Left renal cortex interstitium (tissue), 4 donors: ENCODE data around the gene STAB1. TPM values are rescaled to one million over a fixed set of nuclear protein-coding genes. Genes with fewer than 3 reads are reported as not detected.

Source experiments
- DNase-seq, 4 donors: peaks; one replicate each; pipeline ENCODE4 v3.0.0-alpha.2; 2013; ENCODE audit warnings: low read depth in 4 of 4, low spot score in 2 of 4, missing footprints in 1 of 4
- polyA plus RNA-seq, 4 donors: library from polyadenylated mRNA; unstranded; fragments of 120-200 nt; gene quantifications; one replicate each; pipeline ENCODE4 v1.2.1, GENCODE V29; 2013; ENCODE audit not compliant: insufficient read length in 4 of 4

STAB1 gene
- polyA plus RNA-seq, 4 donors = 31.2 to 44.5 (median 36.5) TPM

GRCh38 chr3:52484680-52485461, 10.3 kb upstream of the STAB1 start:
- no peak for DNase-seq

GRCh38 chr3:52487050-52487787, 7.9 kb upstream of the STAB1 start:
- no peak for DNase-seq

DNA sequence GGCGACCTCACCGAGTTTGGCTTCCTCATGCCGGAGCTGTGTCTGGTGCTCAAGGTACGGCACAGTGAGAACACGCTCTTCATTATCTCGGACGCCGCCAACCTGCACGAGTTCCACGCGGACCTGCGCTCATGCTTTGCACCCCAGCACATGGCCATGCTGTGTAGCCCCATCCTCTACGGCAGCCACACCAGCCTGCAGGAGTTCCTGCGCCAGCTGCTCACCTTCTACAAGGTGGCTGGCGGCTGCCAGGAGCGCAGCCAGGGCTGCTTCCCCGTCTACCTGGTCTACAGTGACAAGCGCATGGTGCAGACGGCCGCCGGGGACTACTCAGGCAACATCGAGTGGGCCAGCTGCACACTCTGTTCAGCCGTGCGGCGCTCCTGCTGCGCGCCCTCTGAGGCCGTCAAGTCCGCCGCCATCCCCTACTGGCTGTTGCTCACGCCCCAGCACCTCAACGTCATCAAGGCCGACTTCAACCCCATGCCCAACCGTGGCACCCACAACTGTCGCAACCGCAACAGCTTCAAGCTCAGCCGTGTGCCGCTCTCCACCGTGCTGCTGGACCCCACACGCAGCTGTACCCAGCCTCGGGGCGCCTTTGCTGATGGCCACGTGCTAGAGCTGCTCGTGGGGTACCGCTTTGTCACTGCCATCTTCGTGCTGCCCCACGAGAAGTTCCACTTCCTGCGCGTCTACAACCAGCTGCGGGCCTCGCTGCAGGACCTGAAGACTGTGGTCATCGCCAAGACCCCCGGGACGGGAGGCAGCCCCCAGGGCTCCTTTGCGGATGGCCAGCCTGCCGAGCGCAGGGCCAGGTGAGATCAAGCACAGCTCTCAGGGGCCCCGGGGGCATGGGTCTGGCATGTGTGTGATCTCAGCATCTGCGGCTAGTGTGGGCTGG, 7.1 kb upstream of the STAB1 start:
- DNase-seq = no peak

DNA sequence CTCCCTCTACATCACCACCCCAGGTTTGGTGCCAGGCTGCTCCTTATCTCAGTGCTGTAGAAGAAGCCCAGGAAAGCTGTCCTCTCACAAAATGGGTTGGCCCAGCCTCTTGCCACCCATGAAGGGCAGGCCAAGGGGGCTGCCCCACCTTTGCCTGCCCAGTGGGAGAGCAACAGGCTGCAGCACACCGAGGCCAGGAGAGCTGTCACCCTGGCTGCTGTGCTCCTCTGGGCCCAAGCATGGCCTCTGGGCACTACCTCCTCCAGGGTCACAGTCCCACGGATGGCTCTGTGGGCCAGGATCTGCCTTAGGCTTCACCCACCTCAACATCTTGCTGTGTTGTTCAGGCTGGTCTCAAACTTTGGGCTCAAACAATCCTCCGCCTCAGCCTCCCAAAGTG, 6.4 kb upstream of the STAB1 start:
- no peak for DNase-seq

- DNase-seq = no peak
These were observed 5.7 kb upstream of the STAB1 start for GRCh38 chr3:52489453-52489852.

- no peak for DNase-seq
These were observed 4.9 kb upstream of the STAB1 start for GRCh38 chr3:52490035-52490938.

DNA sequence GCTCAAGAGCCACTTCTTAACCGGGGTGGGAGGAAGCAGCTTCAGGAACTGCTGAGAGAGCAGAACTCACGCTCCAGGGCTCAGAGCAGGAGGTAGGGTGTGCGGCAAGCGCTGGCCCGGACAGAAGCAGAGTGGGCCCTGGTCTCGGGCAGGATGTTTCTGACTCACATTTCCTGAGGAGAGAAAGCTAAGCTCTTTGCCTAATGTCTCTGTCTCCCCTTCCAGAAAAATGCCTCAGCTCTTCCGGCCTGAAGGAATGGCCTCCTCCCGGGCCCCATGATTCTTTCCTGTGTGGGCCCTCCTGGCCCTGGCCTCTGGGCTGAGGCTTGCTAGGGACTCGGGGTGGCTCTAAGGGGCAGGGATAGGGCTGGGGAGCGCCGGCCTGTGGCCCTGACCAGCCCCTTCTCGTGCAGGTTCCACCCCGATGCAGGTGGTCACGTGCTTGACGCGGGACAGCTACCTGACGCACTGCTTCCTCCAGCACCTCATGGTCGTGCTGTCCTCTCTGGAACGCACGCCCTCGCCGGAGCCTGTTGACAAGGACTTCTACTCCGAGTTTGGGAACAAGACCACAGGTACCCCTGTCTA, 4.1 kb upstream of the STAB1 start:
- DNase-seq = no peak

DNA sequence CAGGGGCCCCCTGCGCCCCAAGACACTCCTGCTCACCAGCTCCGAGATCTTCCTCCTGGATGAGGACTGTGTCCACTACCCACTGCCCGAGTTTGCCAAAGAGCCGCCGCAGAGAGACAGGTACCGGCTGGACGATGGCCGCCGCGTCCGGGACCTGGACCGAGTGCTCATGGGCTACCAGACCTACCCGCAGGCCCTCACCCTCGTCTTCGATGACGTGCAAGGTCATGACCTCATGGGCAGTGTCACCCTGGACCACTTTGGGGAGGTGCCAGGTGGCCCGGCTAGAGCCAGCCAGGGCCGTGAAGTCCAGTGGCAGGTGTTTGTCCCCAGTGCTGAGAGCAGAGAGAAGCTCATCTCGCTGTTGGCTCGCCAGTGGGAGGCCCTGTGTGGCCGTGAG, 3.1 kb upstream of the STAB1 start:
- DNase-seq = no peak

DNA sequence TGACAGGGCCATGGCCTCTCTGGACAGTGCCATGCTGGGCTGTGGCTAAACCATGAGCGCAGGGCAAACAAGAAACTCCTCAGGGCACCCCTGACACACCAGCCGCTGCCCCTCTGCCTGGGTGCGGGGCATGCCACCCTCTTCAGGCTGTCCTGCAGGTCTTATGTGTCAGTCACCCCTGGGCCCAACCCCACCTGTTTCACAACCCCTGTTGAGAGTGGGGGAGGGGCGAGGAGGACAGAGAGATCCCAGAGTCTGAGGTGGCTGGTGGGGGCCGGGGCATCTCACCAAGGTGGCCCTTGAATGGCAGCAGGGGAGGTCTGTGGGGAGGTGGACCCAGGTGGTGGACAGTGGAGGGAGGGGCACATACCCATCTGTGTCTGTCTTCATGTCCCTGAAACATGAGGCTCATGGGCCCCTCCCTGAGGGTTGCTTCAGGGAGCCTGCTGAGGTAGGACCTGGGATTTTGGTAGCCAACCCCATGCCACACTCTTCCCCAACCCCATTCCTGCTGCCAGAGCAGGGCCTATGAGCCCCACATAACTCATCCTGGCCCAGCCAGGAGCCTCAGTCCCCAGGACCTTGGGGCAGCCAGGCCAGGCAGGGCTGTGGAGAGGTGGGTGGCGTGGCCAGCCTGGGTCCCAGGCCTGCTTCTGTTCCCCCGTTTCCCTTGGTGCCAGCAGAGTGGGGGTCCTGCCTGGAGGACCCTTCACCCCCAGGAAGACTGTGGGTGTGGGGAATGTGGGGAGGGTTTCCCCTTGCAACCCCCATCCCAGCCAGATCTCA, 1.7 kb upstream of the STAB1 start:
- DNase-seq = no peak

DNA sequence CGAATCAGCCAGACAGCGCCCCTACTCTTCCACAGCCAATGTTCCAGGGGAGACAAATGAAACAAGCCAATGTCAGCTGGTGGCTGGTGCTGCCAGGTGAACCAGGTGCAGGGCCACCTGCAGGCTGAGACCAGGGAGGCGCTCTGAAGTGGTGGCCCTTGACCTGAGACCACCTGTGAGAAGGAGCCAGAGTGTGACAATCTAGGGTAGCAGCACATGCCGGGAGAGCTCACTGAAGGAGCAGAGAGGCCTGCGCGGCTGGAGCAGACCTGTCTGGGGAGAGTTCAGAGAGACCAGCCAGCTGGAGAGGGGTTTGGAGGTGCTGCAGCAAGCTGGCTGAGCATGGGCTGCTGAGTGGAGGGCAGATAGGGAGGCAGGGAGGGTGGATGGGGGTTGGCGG, 693 bp upstream of the STAB1 start:
- no peak for DNase-seq

- no peak for DNase-seq
These were observed 852 bp downstream of the STAB1 start for GRCh38 chr3:52495777-52496602.

DNA sequence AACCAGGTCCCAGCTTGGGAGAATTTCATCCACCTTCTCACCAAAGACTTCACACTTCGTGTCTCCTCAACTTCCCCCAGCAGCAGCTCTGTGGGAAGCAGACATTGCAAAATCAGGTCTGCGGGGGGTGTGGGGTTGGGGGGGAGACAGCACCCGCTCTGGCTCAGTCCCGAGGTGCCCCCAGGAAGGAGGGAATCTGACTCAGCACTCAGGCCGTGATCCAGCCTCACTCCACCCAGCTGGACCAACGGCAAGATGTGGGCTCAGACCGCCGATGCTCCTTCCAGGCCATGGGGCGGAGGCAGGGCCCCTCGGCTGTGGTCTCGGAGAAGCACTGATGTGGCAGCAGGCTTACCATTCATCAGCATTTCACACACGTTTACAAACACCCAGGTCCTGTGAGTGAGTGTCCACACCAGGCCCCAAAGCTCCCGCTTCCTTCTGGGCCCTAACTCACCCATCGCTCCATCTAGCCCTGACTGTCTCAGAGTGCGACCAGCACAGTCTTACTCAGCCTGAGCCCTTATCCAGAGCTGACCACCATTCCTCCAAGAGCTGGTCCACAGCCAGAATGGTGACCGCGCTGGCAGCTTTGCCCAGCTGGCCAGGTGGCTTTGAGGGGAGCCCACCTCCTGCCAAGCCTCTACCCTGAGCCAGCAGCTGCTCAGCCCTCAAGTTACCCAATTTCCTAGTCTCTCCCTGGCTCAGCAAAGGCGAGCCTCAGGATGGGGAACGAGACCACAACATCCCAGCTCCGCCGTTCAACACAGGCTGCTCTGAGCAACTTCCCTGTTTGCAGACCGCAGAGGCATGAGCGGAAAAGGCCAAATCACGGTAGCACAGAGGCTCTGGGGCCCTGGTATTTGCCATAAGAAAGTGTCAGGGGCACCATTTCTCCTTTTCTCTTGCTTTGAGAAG, 3.3 kb downstream of the STAB1 start:
- no peak for DNase-seq

DNA sequence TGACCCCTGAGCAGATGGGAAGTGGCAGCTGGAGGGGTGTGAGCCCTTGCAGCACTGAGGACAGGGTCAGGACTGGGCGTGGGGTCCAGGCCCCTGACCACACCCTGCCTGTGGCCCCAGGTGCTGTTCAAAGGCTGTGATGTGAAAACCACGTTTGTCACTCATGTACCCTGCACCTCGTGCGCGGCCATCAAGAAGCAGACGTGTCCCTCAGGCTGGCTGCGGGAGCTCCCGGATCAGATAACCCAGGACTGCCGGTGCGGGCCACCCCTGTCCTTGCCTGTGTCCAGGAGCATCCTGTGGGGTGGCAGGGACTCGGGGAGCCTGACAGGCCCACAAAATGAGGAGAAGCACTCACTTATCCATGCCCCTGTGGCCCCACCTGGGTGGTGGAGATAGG, 5.9 kb downstream of the STAB1 start:
- DNase-seq = no peak

DNA sequence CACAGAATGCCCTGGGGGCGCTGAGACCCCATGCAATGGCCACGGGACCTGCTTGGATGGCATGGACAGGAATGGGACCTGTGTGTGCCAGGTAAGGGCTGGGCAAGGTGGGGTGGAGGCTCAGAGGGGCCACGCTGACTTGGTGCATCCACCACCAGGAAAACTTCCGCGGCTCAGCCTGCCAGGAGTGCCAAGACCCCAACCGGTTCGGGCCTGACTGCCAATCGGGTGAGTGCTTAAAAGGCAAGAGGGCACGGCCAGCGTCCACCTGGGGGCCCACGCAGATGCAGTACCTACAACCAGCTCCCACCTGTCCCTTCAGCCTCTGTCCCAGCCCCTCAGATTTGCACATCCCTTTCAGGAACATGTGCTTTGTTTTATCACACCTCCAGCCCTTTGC, 6.9 kb downstream of the STAB1 start:
- no peak for DNase-seq

DNA sequence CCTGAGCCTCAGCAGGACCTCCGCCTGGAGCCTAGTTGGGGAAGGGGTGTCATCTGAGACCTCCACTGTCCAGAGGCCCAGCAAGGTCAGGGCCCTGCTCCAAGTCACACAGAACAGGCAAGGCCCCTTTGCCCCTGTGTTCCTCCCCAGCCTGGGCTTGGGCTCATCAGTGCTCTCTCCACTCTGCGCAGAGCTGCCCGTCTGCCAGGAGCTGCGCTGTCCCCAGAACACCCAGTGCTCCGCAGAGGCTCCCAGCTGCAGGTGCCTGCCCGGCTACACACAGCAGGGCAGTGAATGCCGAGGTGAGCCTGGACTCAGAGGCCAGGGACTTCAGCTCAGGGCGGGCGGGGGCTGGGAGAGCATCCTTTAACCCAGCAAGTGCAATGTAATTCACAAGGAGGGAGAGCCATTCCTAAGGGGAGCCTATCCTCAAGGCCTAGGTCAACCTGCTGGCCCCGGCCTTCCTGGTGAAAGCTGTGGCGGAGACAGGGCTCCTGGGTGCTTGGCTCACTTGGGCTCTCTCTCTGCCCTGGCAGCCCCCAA, 7.7 kb downstream of the STAB1 start:
- no peak for DNase-seq

GRCh38 chr3:52503788-52504424, 8.8 kb downstream of the STAB1 start:
- no peak for DNase-seq
